ENCODE results near the gene ARHGAP26.

- no peak for TF ChIP-seq POLR2AphosphoS5 (IDR thresholded peaks at IDR 0.05)
- no peak for TF ChIP-seq CTCF (IDR thresholded peaks at IDR 0.05)
- no peak for TF ChIP-seq POLR2A (IDR thresholded peaks at IDR 0.05)
- no peak for TF ChIP-seq EP300 (IDR thresholded peaks at IDR 0.05)
Observed at GRCh38 chr5:142724821-142725220, 45.4 kb upstream of the ARHGAP26 start.
